ENCODE measurements around the gene GNG10.

DNA sequence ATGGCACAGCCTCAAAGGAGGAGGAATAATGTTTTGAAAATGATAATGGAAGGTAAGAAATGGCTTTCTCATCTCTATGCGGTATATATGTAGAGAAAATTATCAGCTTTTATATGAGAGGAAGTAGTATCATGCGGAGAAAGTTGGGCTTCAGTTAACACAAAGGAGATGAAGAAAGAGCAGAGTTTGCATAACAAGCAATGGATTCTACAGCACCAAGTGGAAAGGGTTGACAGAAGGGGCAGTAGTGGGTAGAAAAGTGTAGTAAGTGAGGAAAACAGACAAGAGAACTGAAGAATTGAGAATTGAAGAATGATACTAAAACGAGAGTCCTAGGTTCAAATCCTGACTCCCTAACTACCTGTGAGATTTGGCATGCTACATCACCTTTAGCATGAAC is 51.0 kb downstream of the GNG10 start:
- TF ChIP-seq, protein P1, sequence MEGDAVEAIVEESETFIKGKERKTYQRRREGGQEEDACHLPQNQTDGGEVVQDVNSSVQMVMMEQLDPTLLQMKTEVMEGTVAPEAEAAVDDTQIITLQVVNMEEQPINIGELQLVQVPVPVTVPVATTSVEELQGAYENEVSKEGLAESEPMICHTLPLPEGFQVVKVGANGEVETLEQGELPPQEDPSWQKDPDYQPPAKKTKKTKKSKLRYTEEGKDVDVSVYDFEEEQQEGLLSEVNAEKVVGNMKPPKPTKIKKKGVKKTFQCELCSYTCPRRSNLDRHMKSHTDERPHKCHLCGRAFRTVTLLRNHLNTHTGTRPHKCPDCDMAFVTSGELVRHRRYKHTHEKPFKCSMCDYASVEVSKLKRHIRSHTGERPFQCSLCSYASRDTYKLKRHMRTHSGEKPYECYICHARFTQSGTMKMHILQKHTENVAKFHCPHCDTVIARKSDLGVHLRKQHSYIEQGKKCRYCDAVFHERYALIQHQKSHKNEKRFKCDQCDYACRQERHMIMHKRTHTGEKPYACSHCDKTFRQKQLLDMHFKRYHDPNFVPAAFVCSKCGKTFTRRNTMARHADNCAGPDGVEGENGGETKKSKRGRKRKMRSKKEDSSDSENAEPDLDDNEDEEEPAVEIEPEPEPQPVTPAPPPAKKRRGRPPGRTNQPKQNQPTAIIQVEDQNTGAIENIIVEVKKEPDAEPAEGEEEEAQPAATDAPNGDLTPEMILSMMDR (conservative IDR thresholded peaks at IDR 0.05): no peak
- TF ChIP-seq ZFX (IDR thresholded peaks at IDR 0.05): no peak

Data from C4-2B (cell line).